SK-MEL-5 (cell line): ENCODE data around the gene ZYG11A. TPM values are rescaled to one million over a fixed set of nuclear protein-coding genes. Genes with fewer than 3 reads are reported as not detected.
"Not testable (repeated sequence)": the region's sequence is repeated elsewhere in the genome, so short reads cannot be mapped to it uniquely, and the experiment has no call there.

Experiments
- DNase-seq: peaks from one replicate; pipeline ENCODE4 v3.0.0-alpha.2; 2016; ENCODE audit warnings: low read depth, low spot score
- in situ Hi-C: cut with HindIII; loops from 2 replicates; pipeline ENCODE4 v1.10.0; 2016; ENCODE audit warnings: low sequenced_read_pairs, high pct_unique_total_duplicates, low pct_unique_long_range_greater_than_20kb
- polyA plus RNA-seq, 2 experiments: library from polyadenylated mRNA; depleted of rRNA; stranded (reverse); fragments of >200 nt; gene quantifications; 2 replicates each; pipeline ENCODE4 v1.2.3, GENCODE V29; 2015
- total RNA-seq: library from RNA; depleted of rRNA; stranded (reverse); fragments of >200 nt; shearing (Covaris generic); gene quantifications from 2 replicates; pipeline ENCODE4 v1.2.3, GENCODE V29; 2014; rRNA removed

Gene ZYG11A
- total RNA-seq: not detected in 2 replicates
- not detected in 2 replicates for polyA plus RNA-seq (2015; cell fraction: cytosol; rRNA removed)
- polyA plus RNA-seq (2015; cell fraction: nucleus; rRNA removed): not detected in 2 replicates

- in situ Hi-C loops: no loop called here
- peak; percentile 4 for DNase-seq
Measured at GRCh38 chr1:52842643-52843310, at the start of gene ZYG11A. Gene ZYG11A, plus strand, starts transcription at chr1:52842760. Its CDS starts 124 bp downstream, at chr1:52842884.

- in situ Hi-C loops, DNase-seq: not testable (repeated sequence)
Measured at GRCh38 chr1:52793717-52794116, 48.8 kb upstream of the ZYG11A start.

- DNase-seq: no peak
- in situ Hi-C loops: no loop called here
Measured at GRCh38 chr1:52795464-52795863, 47.1 kb upstream of the ZYG11A start.

- DNase-seq: no peak
- in situ Hi-C loops: no loop called here
Measured at GRCh38 chr1:52798331-52798730, 44.2 kb upstream of the ZYG11A start.

GRCh38 chr1:52801011-52801410 is 41.5 kb upstream of the ZYG11A start:
- in situ Hi-C loops: no loop called here
- no peak for DNase-seq

GRCh38 chr1:52804083-52804482 is 38.5 kb upstream of the ZYG11A start:
- in situ Hi-C loops, DNase-seq: not testable (repeated sequence)

GRCh38 chr1:52814465-52814864 is 28.1 kb upstream of the ZYG11A start:
- DNase-seq: no peak

GRCh38 chr1:52820830-52821229 is 21.7 kb upstream of the ZYG11A start:
- DNase-seq, in situ Hi-C loops: not testable (repeated sequence)

More at GRCh38 chr1:52814465-52814864, 28.1 kb upstream of the ZYG11A start:
- in situ Hi-C loops: no loop called here

- in situ Hi-C loops: no loop called here
- DNase-seq: peak; percentile 34
Measured at GRCh38 chr1:52825868-52826267, 16.7 kb upstream of the ZYG11A start.

- in situ Hi-C loops: no loop called here
- DNase-seq: no peak
Measured at GRCh38 chr1:52834798-52835197, 7.8 kb upstream of the ZYG11A start.

GRCh38 chr1:52836035-52836434 is 6.5 kb upstream of the ZYG11A start:
- in situ Hi-C loops: no loop called here
- no peak for DNase-seq

GRCh38 chr1:52839175-52839574 is 3.4 kb upstream of the ZYG11A start:
- DNase-seq, in situ Hi-C loops: not testable (repeated sequence)

GRCh38 chr1:52845119-52845518 is 2.6 kb downstream of the ZYG11A start:
- in situ Hi-C loops: not testable (repeated sequence)

GRCh38 chr1:52848423-52848822 is 5.9 kb downstream of the ZYG11A start:
- in situ Hi-C loops: no loop called here
- DNase-seq: no peak

More at GRCh38 chr1:52845119-52845518, 2.6 kb downstream of the ZYG11A start:
- not testable (repeated sequence) for DNase-seq

GRCh38 chr1:52850951-52851350 is 8.4 kb downstream of the ZYG11A start:
- DNase-seq: no peak
- in situ Hi-C loops: no loop called here

- DNase-seq: no peak
- in situ Hi-C loops: no loop called here
Measured at GRCh38 chr1:52852854-52853253, 10.3 kb downstream of the ZYG11A start.

GRCh38 chr1:52855584-52855983 is 13.0 kb downstream of the ZYG11A start:
- in situ Hi-C loops: no loop called here
- DNase-seq: no peak

- in situ Hi-C loops: no loop called here
- no peak for DNase-seq
Measured at GRCh38 chr1:52856026-52856425, 13.5 kb downstream of the ZYG11A start.

- no peak for DNase-seq
- in situ Hi-C loops: no loop called here
Measured at GRCh38 chr1:52857443-52857842, 14.9 kb downstream of the ZYG11A start.
